Cardiac fibroblast (primary cell): Measurements from ENCODE around the gene TDRD1.
A peak's percentile ranks its signal among the peaks of the same experiment; 100 is the strongest.
"Not testable (repeated sequence)": the region's sequence is repeated elsewhere in the genome, so short reads cannot be mapped to it uniquely, and the experiment has no call there.

Source experiments
- DNase-seq, 2 donors: peaks; one replicate each; pipeline versions ENCODE4 v3.0.0 to v3.0.0-alpha.2; 2010; ENCODE audit warnings: low read depth in 2 of 2
- H3K4me3 ChIP-seq, 2 donors: replicated peaks in 1 of 2; 1 replicate in 1 of 2; 2 replicates in 1 of 2; pipeline ENCODE4 v1.5.1; 2011; ENCODE audit warnings: low read depth in 2 of 2, low read length in 2 of 2, mild to moderate bottlenecking in 2 of 2, moderate library complexity in 1 of 2
- CTCF ChIP-seq: IDR thresholded peaks from one replicate; pipeline ENCODE4 v1.5.1; 2011; ENCODE audit warnings: low read depth, mild to moderate bottlenecking, low read length, inconsistent platforms

TDRD1 gene

GRCh38 chr10:114179148-114179547 lies at the start of gene TDRD1:
Gene TDRD1 (plus strand): TSS chr10:114179353. CDS start chr10:114187832, 8,479 bp downstream.
- no peak for TF ChIP-seq CTCF
- peak within 1 kb of the TSS in 1 of 2 donors; percentile 10 for H3K4me3 ChIP-seq
- peak in 1 of 2 donors; percentile 9 for DNase-seq

GRCh38 chr10:114131094-114131493 lies 48.1 kb upstream of the TDRD1 start:
- no peak overlapping the region for H3K4me3 ChIP-seq
- TF ChIP-seq CTCF = no peak
- DNase-seq = no peak

- DNase-seq = no peak
- TF ChIP-seq CTCF = no peak
- H3K4me3 ChIP-seq = no peak overlapping the region
These were observed 43.7 kb upstream of the TDRD1 start for GRCh38 chr10:114135476-114135875.

GRCh38 chr10:114138581-114138980 lies 40.6 kb upstream of the TDRD1 start:
- no peak for TF ChIP-seq CTCF
- no peak overlapping the region for H3K4me3 ChIP-seq
- no peak for DNase-seq

GRCh38 chr10:114140036-114140435 lies 39.1 kb upstream of the TDRD1 start:
- TF ChIP-seq CTCF = no peak
- DNase-seq = no peak
- H3K4me3 ChIP-seq = no peak overlapping the region

DNA sequence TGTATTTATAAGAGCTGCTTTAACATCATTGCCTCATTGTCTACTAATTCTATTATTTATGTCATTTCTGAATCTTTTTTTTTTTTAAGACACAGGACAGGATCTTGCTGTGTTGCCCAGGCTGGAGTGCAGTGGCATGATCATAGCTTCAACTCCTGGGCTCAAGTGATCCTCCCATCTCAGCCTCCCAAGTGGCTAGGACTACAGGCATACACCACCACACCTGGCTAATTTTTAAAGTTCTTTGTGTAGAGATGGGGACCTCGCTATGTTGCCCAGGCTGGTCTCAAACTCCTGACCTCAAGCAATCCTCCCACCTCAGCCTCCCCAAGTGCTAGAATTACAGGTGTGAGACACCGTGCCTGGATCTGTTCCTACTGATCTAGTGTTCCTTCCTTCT lies 38.3 kb upstream of the TDRD1 start:
- DNase-seq, H3K4me3 ChIP-seq: not testable (repeated sequence)

GRCh38 chr10:114142018-114142417 lies 37.1 kb upstream of the TDRD1 start:
- peak in 1 of 2 donors; percentile 3 for DNase-seq
- no peak overlapping the region for H3K4me3 ChIP-seq
- no peak for TF ChIP-seq CTCF
